Activated T-cell treated with anti-CD3 and anti-CD28 coated beads for 48 hours (primary cell): ENCODE measurements around the gene IGSF21.
A peak's percentile ranks its signal among the peaks of the same experiment; 100 is the strongest.

ENCODE experiments used
- DNase-seq: peaks from one replicate; pipeline ENCODE4 v3.0.0-alpha.2; 2020; ENCODE audit warnings: low read depth

Gene IGSF21

GRCh38 chr1:18097206-18097605, 10.4 kb upstream of the IGSF21 start:
- no peak for DNase-seq

GRCh38 chr1:18099026-18099425, 8.6 kb upstream of the IGSF21 start:
- DNase-seq, result no peak

- DNase-seq, result no peak
Observed at GRCh38 chr1:18100060-18100459, 7.5 kb upstream of the IGSF21 start.

GRCh38 chr1:18100491-18101063, 7.0 kb upstream of the IGSF21 start:
- peak; percentile 21 for DNase-seq

- DNase-seq, result no peak
Observed at GRCh38 chr1:18101508-18101907, 6.1 kb upstream of the IGSF21 start.

- no peak for DNase-seq
Observed at GRCh38 chr1:18103788-18104421, 3.7 kb upstream of the IGSF21 start.

- no peak for DNase-seq
Observed at GRCh38 chr1:18104546-18105100, 3.0 kb upstream of the IGSF21 start.

- DNase-seq, result no peak
Observed at GRCh38 chr1:18105196-18105595, 2.4 kb upstream of the IGSF21 start.

GRCh38 chr1:18108299-18109057, 880 bp downstream of the IGSF21 start:
- DNase-seq, result no peak

- DNase-seq, result no peak
Observed at GRCh38 chr1:18109058-18109755, 1.6 kb downstream of the IGSF21 start.

GRCh38 chr1:18109756-18110597, 2.4 kb downstream of the IGSF21 start:
- DNase-seq, result peak; percentile 25

- DNase-seq, result no peak
Observed at GRCh38 chr1:18110598-18110939, 3.0 kb downstream of the IGSF21 start.

GRCh38 chr1:18110968-18111367, 3.4 kb downstream of the IGSF21 start:
- DNase-seq, result peak; percentile 9

GRCh38 chr1:18111605-18112297, 4.2 kb downstream of the IGSF21 start:
- DNase-seq, result no peak

GRCh38 chr1:18112611-18113010, 5.0 kb downstream of the IGSF21 start:
- no peak for DNase-seq

- no peak for DNase-seq
Observed at GRCh38 chr1:18114726-18115410, 7.3 kb downstream of the IGSF21 start.

GRCh38 chr1:18116777-18117176, 9.2 kb downstream of the IGSF21 start:
- DNase-seq, result no peak

GRCh38 chr1:18118078-18118477, 10.5 kb downstream of the IGSF21 start:
- no peak for DNase-seq

GRCh38 chr1:18118491-18118890, 10.9 kb downstream of the IGSF21 start:
- DNase-seq, result no peak

GRCh38 chr1:18119289-18119688, 11.7 kb downstream of the IGSF21 start:
- no peak for DNase-seq
